ENCODE data around the gene PLA2G4C.
A peak's percentile ranks its signal among the peaks of the same experiment; 100 is the strongest.

The PLA2G4C gene, protein sequence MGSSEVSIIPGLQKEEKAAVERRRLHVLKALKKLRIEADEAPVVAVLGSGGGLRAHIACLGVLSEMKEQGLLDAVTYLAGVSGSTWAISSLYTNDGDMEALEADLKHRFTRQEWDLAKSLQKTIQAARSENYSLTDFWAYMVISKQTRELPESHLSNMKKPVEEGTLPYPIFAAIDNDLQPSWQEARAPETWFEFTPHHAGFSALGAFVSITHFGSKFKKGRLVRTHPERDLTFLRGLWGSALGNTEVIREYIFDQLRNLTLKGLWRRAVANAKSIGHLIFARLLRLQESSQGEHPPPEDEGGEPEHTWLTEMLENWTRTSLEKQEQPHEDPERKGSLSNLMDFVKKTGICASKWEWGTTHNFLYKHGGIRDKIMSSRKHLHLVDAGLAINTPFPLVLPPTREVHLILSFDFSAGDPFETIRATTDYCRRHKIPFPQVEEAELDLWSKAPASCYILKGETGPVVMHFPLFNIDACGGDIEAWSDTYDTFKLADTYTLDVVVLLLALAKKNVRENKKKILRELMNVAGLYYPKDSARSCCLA

DNA sequence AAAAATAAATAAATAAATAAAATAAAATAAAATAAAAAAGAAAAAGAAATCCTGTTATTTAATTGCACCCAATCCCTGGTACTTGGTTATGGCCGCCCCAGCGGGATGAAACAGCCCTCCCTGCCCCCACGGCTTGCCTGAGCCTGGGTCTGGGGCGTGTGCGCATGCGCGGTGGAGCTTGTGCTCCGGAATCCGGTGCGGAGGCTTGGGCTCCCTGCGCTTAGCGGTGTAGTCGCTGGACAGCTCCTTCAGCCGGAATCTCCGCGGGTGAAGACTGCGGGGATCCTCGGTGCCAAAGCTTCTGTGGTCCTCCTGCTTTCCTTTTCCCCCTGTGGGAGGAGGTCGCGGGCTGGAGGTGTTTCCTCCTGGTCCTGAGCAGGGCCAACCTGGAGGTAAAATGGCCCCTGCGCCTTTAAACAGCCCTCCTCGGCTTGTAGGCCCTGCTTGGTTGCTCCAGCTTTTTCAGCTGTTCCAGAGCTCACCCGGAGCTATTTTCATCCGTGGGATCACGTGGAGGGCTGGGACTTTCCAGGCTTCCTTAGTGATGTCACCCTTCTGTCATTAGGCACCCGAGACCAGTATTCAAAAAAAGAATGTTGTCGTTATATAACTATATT is at the start of gene PLA2G4C:
Gene PLA2G4C, minus strand, starts transcription at position 468 of the 617 bp plus-strand sequence. CDS start 4,288 bp downstream, outside the sequence.
- peak; percentile 92 for DNase-seq

GRCh38 chr19:48158210-48158790 is 47.7 kb upstream of the PLA2G4C start:
- no peak for DNase-seq

GRCh38 chr19:48154003-48154402 is 43.4 kb upstream of the PLA2G4C start:
- no peak for DNase-seq

GRCh38 chr19:48152551-48152950 is 41.9 kb upstream of the PLA2G4C start:
- peak; percentile 69 for DNase-seq

DNA sequence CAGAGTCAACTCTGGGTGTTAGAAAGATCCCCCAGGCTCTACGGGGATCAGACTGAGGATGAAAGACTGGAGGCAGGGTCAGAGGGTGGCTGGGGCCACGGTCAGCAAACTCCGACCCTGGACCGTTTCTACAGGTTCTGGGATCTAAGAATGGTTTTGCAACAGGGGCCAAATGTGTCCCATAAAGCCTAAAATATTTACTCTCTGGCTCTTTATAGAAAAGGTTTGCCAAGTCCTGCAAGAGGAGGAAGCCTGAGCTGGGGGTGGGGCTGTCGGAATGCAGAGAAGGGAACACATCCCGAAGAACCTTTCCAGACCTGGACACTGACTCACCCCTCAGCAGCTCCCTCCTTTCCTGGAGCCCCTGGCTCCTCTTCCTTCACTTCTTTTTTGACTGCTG is 38.8 kb upstream of the PLA2G4C start:
- no peak for DNase-seq

GRCh38 chr19:48148576-48148975 is 38.0 kb upstream of the PLA2G4C start:
- no peak for DNase-seq

GRCh38 chr19:48147597-48148175 is 37.1 kb upstream of the PLA2G4C start:
- no peak for DNase-seq

GRCh38 chr19:48139053-48139452 is 28.4 kb upstream of the PLA2G4C start:
- no peak for DNase-seq

- DNase-seq: no peak
Observed at GRCh38 chr19:48137411-48137810, 26.8 kb upstream of the PLA2G4C start.

DNA sequence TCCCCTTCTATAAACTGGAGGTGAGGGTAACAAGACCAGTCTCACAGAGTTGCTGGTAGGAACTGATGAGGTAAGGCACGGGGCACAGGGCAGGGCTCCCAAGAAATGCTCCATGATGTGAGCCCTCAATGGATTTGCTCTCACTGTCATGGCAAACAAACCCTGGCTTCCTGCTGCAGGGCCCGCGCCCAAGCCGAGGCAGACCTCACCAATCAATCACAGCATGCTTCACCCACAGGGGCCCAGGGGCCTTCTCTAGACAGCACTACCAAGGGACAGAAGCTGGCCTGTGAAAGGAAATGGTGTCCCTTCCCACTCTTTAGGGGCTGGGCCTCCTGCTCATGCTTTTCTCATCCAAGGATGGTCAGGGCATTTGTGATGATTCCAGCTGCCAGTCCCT is 25.9 kb upstream of the PLA2G4C start:
- DNase-seq: no peak

- DNase-seq: peak; percentile 38
Observed at GRCh38 chr19:48135411-48135810, 24.8 kb upstream of the PLA2G4C start.

DNA sequence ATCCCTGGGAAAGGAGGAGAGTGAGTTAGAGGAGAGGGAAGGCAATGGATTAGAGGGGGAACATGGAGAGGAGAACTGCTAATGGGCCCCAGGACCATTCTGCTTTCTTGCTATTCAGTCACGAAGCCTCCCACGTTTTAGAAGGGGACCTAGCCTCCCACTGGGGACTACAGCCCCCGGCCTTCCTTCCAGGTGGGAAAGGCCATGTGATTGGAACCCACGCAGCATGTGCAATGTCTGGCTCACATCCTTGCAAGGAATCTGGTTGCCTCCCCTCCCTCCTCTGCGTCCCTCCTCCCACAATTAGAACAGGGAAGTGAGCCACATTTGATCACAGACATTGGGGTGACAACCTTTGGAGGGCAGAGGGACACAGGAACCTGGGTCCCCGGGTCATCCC is 22.5 kb upstream of the PLA2G4C start:
- no peak for DNase-seq

- DNase-seq: no peak
Observed at GRCh38 chr19:48127561-48127960, 16.9 kb upstream of the PLA2G4C start.

- DNase-seq: peak; percentile 18
Observed at GRCh38 chr19:48123907-48124651, 13.5 kb upstream of the PLA2G4C start.

DNA sequence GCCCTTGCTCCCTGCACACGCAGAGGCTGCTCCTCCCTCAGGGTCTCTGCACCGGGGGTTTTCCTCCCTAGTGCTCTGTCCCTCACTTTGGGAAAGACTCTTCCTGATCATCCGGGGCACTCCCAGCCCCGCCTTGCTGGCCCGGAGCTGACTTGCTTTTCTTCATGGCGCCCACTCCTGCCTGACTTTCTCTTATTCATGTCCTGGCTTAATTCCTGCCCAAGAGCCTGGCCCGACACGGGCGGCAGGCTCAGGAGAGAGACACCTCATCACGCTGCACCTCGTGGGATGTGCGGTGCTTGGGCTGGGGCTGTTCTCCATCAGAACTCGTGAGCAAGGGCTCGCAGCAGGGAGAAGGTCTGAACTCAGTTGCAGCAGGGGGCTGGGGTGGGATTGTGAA is 11.8 kb upstream of the PLA2G4C start:
- no peak for DNase-seq

- DNase-seq: peak; percentile 25
Observed at GRCh38 chr19:48121909-48122371, 11.3 kb upstream of the PLA2G4C start.

- DNase-seq: no peak
Observed at GRCh38 chr19:48121066-48121465, 10.4 kb upstream of the PLA2G4C start.

GRCh38 chr19:48120505-48120904 is 9.9 kb upstream of the PLA2G4C start:
- DNase-seq: no peak

GRCh38 chr19:48118131-48118517 is 7.5 kb upstream of the PLA2G4C start:
- no peak for DNase-seq

GRCh38 chr19:48117515-48118130 is 7.0 kb upstream of the PLA2G4C start:
- DNase-seq: no peak

DNA sequence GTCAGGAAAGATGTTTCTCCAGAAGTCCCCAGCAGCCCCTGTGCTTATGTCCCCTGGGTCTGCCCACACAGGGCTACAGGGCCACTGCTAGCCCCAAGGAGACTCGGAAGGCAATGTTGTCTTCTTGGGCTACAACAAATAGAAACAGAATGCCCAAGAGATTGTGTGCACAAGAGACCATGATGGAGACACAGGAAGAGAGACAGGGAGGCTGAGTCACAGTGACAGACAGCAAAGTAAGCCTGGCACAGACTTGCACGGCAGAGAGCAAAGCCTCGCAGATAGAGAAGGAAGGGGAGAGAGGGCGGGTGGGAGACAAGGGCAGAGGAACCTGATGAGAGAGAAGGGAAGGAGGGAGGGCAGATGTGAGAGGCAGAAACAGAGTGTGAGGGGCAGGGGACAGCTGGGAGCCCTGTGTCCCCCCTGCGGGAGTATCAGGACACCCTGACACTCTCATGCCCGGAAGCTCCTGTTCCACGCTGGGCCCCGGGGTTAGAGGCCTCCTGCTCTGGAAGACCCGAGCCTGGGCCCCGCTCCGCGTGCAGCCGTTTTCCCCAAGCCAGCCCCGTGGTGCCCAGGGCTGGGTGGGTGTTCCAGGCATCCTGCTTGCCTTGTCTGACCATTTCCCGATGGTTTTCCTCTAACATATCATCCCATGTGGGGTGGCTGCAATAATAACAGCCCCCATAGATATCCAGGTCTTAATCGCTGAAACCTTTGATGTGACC is 2.7 kb upstream of the PLA2G4C start:
- DNase-seq: no peak
